Colonic mucosa (tissue), 4 donors: Measurements from ENCODE around the gene QSER1. TPM values are rescaled to one million over a fixed set of nuclear protein-coding genes. Genes with fewer than 3 reads are reported as not detected.

Source experiments
- DNase-seq: peaks from one replicate; pipeline ENCODE4 v3.0.0-alpha.2; 2020
- H3K27ac ChIP-seq: fragments of 200-600 bp; one replicate; pipeline ENCODE4 v1.8.0; 2021
- H3K27me3 ChIP-seq: fragments of 200-600 bp; one replicate; pipeline ENCODE4 v1.8.0; 2021
- H3K36me3 ChIP-seq: fragments of 200-600 bp; one replicate; pipeline ENCODE4 v1.8.0; 2021
- H3K4me1 ChIP-seq: fragments of 200-600 bp; one replicate; pipeline ENCODE4 v1.8.0; 2021; ENCODE audit warnings: mild to moderate bottlenecking
- H3K4me3 ChIP-seq: fragments of 200-600 bp; one replicate; pipeline ENCODE4 v1.8.0; 2021
- H3K9ac ChIP-seq, 2 donors: one replicate each; pipeline ENCODE4 v1.7.0; 2013; ENCODE audit warnings: control low read depth in 2 of 2, low read depth in 2 of 2, low read length in 2 of 2
- H3K9me3 ChIP-seq: fragments of 200-600 bp; one replicate; pipeline ENCODE4 v1.8.0; 2021
- intact Hi-C: fragments of 100-400 bp; cut with DNase I; formaldehyde crosslinking; loops from one replicate; pipeline ENCODE4 v1.14.1; 2022
- total RNA-seq, 2 donors: library from RNA; stranded (reverse); fragmentation: NEBNext Ultra II Directional in 1 of 2; extraction: Animal tissue kit (Norgen Biotek cat#: 25700) in 1 of 2; gene quantifications; one replicate each; pipeline ENCODE4 v1.2.1, GENCODE V29; 2021
- TF ChIP-seq, protein P1 (sequence below): fragments of 200-600 bp; IDR thresholded peaks from one replicate; pipeline ENCODE4 v1.8.0; 2022; ENCODE audit warnings: antibody characterized with exemption, mild to moderate bottlenecking
- donor health status: healthy.
- donor health status: DM: no; HTN: no; CAD: no.
- donor health status: DM: no; HTN: no; CAD: no.

QSER1 gene
- total RNA-seq, 2 donors from 2014 or later, result 25.3 to 25.9 TPM

DNA sequence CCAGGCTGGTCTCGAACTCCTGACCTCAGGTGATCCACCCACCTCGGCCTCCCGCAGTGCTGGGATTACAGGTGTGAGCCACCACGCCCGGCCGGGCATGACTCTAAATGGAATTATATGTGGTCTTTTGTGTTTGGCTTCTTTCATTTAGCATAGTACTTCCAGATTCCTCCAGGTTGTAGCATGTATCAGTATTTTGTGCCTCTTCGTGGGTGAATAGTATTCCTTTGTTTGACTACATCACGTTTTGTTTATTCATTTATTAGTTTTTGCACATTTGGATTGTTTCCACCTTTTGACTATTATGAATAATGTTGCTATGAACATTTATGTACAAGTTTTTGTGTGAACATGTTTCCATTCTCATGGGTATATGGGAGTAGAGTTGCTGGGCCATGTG lies 24.4 kb downstream of the QSER1 start:
- Histone ChIP-seq H3K4me1 (no peaks in the 10 kb centered on the region), H3K27ac (no peak overlapping the region), H3K27me3 (no peaks in the 10 kb centered on the region), H3K9ac (no peak overlapping the region), H3K36me3 (no peaks in the 10 kb centered on the region), H3K4me3 (no peak overlapping the region), H3K9me3 (no peaks in the 10 kb centered on the region)
- TF ChIP-seq, protein P1, sequence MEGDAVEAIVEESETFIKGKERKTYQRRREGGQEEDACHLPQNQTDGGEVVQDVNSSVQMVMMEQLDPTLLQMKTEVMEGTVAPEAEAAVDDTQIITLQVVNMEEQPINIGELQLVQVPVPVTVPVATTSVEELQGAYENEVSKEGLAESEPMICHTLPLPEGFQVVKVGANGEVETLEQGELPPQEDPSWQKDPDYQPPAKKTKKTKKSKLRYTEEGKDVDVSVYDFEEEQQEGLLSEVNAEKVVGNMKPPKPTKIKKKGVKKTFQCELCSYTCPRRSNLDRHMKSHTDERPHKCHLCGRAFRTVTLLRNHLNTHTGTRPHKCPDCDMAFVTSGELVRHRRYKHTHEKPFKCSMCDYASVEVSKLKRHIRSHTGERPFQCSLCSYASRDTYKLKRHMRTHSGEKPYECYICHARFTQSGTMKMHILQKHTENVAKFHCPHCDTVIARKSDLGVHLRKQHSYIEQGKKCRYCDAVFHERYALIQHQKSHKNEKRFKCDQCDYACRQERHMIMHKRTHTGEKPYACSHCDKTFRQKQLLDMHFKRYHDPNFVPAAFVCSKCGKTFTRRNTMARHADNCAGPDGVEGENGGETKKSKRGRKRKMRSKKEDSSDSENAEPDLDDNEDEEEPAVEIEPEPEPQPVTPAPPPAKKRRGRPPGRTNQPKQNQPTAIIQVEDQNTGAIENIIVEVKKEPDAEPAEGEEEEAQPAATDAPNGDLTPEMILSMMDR, result no peak
- no peak for DNase-seq
- intact Hi-C loops, result no loop called here

DNA sequence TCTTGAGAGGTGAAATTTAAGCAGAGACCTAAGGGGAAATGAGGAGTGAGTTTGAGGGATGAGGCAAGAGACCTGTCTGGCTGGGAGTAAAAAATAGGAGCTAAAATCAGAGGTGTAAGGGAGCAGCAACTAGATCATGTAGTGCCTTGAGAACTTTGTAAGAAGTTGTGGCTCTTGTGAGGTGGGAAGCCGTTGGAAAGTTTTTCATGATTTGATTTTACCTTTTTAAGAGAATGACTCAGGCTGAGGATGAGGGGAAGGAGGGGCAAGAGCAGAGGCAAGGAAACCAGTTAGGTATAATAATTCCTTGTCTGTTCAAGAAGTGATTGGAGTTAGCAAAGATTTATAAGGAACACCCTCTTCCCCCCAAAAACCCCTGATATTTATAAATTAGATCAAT lies 25.8 kb downstream of the QSER1 start:
- no peaks in the 10 kb centered on the region for H3K27me3 ChIP-seq
- no peak for DNase-seq
- no peak overlapping the region for H3K4me3 ChIP-seq
- intact Hi-C loops, result no loop called here
- no peak overlapping the region for H3K27ac ChIP-seq
- TF ChIP-seq, protein P1, result no peak
- H3K9me3 ChIP-seq, result no peaks in the 10 kb centered on the region
- H3K4me1 ChIP-seq, result no peaks in the 10 kb centered on the region
- H3K9ac ChIP-seq, result no peak overlapping the region
- no peaks in the 10 kb centered on the region for H3K36me3 ChIP-seq

DNA sequence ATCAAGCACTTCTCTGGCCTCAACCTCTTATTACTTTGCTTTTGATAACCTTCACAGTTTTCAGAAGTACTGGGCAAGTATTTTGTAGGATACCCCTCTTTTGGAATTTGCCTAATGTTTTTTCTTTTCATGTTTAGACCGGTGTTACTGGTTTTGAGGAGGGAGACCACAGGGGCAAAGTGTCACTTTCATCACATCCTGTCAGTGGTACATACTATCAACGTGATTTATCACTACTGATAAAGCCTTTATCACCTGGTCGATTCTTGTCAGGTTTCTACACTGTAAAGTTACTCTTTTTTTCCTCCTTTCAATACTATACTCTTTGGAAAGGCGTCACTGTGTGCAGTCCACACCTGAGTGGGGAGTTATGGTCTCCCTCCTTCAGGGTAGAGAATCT lies 26.7 kb downstream of the QSER1 start:
- Histone ChIP-seq H3K27me3 (no peaks in the 10 kb centered on the region), H3K9me3 (no peaks in the 10 kb centered on the region), H3K4me3 (no peak overlapping the region), H3K4me1 (no peaks in the 10 kb centered on the region), H3K36me3 (no peaks in the 10 kb centered on the region), H3K27ac (no peak overlapping the region), H3K9ac (no peak overlapping the region)
- TF ChIP-seq, protein P1, result no peak
- intact Hi-C loops, result no loop called here
- no peak for DNase-seq

DNA sequence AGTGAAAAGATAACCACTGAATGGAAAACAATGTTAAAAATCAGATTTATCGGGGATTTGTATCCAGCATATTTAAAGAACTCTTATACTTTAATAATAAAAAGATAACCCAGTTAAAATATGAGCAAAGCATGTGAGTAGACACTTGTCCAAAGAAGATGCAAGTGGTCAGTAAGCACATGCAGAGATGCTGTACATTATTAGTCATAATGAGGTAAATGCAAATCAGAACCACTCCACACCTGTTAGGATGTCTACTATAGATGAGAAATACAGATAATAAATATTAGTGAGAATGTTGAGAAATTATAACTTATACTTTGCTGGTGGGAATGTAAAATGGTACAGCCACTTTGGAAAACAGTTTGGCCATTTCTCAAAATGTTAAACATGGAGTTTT lies 28.0 kb downstream of the QSER1 start:
- no peaks in the 10 kb centered on the region for H3K4me1 ChIP-seq
- intact Hi-C loops, result no loop called here
- H3K4me3 ChIP-seq, result no peak overlapping the region
- no peak for DNase-seq
- H3K27me3 ChIP-seq, result no peaks in the 10 kb centered on the region
- H3K9me3 ChIP-seq, result no peaks in the 10 kb centered on the region
- H3K27ac ChIP-seq, result no peak overlapping the region
- H3K9ac ChIP-seq, result no peak overlapping the region
- TF ChIP-seq, protein P1, result no peak
- no peaks in the 10 kb centered on the region for H3K36me3 ChIP-seq

DNA sequence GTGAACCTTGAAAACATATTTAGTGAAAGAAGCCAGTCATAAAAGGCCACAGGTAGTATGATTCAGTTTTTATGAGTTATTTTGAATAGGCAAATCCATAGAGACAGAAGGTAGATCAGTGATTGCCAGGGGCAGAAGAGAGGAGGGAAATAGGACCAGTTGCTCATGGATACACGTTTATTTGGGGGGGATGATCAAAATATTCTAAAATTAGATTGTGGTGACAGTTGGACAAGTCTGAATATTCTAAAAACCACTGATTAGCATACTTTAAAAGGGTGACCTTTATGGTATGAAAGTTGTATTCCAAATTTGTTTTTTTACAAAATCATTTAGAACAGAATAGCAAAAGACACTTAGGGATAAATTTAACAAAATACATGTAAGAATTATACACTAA lies 28.6 kb downstream of the QSER1 start:
- DNase-seq, result no peak
- no peak overlapping the region for H3K9ac ChIP-seq
- intact Hi-C loops, result no loop called here
- no peaks in the 10 kb centered on the region for H3K4me1 ChIP-seq
- TF ChIP-seq, protein P1, result no peak
- H3K27me3 ChIP-seq, result no peaks in the 10 kb centered on the region
- no peaks in the 10 kb centered on the region for H3K9me3 ChIP-seq
- no peaks in the 10 kb centered on the region for H3K36me3 ChIP-seq
- no peak overlapping the region for H3K27ac ChIP-seq
- no peak overlapping the region for H3K4me3 ChIP-seq

DNA sequence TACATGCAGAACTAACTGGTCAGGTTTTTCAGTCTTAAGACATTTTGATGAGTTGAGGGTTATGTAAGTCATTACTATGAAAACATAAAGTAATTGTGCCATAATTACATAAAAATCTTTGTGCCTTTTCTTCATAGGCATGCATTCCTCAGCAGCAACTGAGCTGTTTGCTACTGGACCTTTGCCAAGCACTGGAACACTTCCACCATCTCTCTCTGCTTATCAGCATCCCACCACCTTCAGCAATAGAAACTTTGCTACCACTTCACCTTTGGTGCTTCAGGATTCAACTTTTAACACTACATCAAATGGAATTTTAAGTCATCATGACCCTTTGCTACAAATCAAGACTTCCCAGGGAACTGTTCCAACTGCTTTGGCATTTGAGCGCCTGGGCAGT lies 39.0 kb downstream of the QSER1 start:
- TF ChIP-seq, protein P1, result no peak
- DNase-seq, result no peak
- Histone ChIP-seq H3K9me3 (no peaks in the 10 kb centered on the region), H3K27ac (no peak overlapping the region), H3K4me1 (no peaks in the 10 kb centered on the region), H3K4me3 (no peak overlapping the region), H3K9ac (no peak overlapping the region), H3K36me3 (peaks cover 6% of the 10 kb centered on the region), H3K27me3 (no peaks in the 10 kb centered on the region)
- intact Hi-C loops, result no loop called here
